HG02870 (cell line): ENCODE measurements around the gene ZSCAN10.
A peak's percentile ranks its signal among the peaks of the same experiment; 100 is the strongest.
"Not testable (repeated sequence)": the region's sequence is repeated elsewhere in the genome, so short reads cannot be mapped to it uniquely, and the experiment has no call there.

Experiments
- ATAC-seq: cut with Tn5 transposase; IDR thresholded peaks from one replicate; pipeline ENCODE4 v1.9.1; 2021; ENCODE audit warnings: mild to moderate bottlenecking, moderate library complexity; ENCODE audit not compliant: unreplicated experiment

Gene ZSCAN10

DNA sequence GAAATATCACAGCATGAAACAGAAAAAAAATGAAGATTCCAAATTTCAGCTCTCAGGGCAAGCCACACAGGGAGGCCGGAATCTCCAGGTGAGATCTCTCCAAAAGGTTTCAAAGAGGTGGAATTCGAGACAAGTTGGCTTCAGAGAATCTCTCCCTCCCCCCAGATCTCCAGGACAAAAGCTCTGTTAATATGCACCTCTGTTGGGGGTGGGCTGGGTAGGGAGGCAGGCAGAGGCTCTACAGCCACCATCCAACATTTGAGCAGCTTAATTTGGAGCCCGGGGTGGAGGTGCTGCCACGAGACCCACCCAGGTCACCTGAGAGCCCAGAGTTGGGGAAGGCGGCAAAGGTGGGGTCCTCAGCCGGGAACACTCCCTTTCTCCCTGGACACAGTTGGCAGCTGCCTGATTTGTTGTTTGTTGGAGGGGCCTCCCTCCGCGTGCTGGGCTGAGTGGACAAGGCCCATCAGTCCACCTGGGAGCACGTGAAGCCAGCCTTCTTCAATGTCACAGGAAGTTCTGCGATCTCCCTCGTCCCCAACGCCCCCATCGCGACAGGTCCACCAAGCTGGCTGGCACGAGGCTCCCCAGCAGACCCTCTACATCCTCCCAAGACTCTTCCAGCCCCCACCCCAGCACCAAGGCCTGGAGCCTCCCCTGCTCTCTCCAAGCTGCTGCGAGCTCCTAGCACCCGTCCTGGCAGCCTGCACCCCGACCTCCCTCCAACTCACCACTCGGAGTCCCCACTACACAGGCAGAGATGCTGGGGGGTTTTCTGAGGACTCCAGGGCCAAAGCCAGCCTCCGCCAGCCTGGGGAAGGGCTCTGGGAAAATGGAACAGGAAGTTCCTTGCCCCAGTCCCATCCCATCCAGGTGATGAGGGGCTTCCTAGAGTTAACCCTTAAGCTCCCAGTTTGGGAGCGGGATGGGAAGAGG is at the start of gene ZSCAN10:
TSS of gene ZSCAN10 (minus strand) at position 836 of the 936 bp plus-strand sequence. CDS start 6,357 bp downstream, outside the sequence.
- no peak for ATAC-seq

DNA sequence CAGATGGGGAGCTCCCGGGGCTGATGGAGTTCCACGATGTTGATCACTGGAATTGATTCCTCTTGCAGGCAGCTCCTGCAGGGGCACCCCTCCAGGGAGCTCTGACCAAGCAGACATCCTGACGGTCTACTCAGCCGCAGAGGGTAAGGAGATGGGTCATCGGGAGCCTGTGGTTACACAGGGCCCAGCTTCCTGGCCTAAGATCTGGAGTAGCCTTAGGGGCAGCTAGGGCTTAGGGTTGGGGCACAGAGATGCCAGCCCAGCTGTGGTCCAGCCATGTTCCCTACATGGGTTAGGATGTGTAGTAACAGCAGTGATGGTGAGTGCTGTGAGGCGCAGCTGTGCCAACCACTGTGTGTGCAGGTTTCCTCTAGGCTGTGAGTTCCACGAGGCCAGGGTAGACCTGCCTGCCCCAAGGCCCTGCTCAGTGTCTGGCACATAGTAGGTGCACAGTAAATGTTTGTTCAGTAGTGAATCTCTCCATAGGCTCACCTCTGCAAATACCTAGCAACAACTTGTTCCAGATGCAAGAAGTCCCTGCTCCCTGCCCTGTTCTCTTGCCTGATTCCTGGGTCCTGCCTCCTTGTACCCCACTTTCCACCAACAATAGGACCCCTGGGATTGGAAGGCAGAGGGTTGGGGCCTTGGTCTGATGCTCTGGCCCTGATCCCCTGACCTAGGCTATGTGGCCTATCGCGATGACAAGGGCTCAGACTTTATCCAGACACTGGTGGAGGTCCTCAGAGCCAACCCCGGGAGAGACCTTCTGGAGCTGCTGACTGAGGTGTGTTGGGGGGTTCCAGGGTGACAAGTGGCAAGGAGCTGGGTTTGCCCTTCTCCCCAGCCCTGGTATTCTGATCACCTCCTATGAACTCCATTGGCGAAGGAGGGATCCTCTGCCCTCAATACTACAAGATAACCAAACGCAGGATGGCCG is 49.4 kb upstream of the ZSCAN10 start:
- no peak for ATAC-seq

DNA sequence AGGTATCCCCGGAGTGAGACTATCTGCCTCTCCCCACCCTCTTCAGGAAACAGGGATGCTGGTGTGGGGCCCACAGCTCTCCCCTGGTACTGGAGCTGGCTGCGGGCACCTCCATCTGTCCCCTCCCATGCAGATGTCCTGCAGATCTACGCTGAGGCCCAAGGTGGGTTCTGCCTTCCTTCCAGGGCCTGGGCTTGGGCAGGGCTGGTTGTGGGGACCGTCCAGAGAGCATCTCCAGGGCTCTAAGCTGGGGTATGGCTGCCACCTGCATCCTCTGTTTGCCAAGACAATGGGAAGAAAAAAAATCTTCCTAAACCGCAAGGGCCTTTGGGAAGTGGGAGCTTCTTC is 48.6 kb upstream of the ZSCAN10 start:
- ATAC-seq: no peak

DNA sequence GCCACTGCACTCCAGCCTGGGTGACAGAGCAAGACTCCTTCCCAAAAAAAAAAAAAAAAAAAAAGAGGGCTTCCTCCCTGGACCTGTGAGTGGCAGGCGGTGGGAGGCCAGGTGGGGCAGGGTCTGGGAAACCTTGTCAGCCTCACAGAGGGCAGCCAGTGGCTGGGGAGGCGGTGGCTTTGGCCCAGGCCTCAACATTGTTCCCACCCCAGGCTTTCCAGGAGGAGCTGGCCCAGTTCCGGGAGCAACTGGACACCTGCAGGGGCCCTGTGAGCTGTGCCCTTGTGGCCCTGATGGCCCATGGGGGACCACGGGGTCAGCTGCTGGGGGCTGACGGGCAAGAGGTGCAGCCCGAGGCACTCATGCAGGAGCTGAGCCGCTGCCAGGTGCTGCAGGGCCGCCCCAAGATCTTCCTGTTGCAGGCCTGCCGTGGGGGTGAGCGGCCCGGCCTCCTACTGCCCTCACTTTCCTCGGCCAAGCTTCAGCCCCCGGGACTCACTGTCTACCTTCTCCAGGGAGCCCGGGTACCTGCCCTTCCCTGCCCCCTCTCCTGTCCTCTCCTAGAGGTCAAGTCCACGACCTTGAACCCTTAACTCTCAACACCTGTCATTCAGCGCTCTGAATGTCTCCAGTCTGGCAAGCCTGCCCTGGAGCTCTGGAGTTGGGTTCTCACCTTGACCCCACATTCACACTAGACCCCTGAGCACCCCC is 48.1 kb upstream of the ZSCAN10 start:
- ATAC-seq: no peak

DNA sequence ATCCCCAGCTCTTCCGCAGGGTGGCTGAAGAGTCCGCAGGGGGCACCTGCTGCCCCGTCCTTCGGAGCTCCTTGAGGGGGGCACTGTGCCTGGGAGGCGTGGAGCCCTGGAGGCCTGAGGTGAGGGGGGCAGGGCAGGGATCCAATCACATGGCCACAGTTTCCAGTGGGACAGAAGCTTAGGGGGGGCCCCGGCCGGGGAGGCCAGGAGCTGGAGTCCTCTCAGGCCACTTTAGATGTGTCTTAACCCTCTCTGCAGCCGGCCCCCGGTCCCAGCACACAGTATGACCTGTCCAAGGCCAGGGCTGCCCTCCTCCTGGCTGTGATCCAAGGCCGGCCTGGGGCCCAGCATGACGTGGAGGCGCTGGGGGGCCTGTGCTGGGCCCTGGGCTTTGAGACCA is 46.6 kb upstream of the ZSCAN10 start:
- no peak for ATAC-seq

DNA sequence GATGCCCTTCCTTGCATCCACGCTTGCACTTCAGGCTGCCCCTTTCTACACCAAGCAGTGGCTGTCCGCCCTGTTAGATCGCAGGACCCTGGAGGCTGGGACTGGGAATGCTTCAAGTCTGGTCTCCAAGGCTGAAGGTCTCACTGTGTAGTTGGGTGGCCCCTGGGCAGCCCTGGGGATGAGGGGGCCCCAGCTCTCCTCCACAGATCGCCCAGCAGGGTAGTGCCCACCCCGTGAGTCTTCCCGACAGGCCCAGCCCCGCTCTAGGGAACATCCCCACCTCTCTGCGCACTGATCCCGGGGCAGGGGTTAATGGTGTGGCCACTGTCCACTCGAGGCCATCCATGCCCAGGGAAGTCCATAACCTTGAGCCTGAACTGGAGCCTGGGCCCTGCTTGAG is 46.1 kb upstream of the ZSCAN10 start:
- ATAC-seq: no peak

DNA sequence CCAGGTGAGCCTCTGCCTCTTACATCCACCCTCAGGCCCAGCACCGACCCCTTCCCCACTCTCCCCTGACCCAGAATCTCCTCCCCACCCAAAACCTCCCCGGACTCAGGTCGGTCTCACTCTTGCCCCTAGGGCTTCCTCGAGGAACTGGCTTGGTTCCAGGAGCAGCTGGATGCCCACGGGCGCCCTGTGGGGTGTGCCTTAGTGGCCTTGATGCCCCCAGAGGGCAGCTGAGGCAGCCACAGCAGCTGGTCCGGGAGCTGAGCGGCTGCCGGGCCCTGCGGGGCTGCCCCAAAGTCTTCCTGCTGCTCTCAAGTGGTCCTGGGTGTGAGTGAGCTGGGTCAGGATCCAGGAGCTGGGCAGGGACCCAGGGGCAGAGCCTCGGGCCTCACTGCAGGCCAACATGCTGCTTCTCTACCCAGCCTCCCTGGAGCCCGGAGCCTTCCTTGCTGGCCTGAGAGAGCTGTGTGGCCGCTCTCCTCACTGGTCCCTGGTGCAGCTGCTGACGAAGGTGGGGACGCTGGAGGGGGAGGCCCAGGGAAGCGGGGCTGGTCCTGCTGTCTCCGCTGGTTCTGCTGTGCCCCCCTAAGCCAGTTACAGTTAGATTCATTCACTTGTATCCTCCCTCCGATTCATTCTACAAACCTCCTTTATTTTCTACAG is 45.4 kb upstream of the ZSCAN10 start:
- no peak for ATAC-seq

DNA sequence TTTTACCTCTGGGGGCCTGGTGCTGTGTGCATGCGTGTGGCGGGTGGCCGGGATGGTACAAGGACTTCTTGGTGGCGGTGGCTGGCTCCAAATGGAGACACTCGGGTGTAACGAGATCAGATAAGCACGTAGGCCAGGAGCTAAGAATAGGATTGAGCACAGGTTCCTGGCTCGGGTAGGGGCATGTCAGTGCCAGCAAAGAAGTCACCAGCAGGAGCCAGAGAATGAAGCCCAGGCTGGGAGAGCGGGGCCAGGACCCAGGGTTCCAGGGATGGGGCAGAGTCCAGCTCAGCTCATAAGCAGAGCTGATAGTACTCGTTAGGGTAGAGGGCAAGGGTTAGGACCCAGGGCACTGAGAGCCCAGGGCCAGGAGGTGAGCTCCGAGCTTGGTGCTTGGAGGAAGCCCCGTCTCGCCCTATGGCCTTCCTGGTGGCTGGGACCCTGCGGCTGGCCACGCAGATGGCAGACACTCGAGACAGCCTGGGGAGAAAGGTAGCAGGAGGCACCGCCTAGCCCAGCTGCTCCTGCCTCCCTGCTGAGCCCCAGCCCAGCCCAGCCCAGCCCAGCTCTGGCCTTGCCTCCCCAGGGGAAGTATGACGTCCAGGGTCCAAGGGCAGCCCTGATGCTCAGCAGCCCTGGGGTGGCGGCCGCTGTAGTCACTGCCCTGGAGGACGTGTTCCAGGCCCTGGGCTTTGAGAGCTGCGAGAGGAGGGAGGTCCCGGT is 44.7 kb upstream of the ZSCAN10 start:
- no peak for ATAC-seq

DNA sequence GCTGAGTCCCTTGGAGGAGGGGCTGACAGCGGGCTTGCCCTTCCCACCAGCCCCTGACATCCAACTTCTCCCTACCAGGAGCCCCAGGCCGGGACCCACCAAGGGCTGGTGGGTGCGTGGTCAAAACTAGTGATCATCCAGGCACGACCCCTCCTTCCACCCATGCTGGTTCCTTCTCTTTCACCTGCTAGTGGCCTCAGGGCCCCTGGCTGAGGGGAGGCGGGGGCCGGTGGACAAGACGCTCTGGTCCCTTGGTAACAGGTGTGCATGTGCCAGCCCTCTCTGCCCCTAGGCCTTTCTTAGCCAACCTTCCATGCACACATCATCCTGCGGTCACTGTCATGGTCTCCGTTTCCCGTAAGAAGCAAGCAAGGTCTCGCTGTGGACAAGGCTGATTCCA is 44.1 kb upstream of the ZSCAN10 start:
- no peak for ATAC-seq

DNA sequence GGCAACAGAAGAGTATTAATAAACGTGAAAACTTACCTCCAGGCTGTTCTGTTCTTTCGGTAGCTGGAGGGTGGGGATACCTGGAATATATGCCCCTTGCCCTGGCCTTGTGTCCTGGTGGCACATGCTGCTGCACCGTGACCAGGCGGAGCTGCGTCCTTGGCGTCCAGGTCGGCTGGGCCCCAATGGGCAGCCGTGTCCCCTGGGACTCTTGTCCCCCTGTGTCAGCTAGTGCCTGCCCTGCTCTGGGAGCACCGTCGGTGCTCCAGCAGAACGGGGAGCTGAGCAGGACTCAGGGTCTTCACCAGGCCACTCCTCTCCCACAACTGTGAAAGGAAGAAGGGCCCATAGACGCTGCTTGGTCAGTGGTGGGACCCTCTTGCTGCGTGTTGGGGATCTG is 43.7 kb upstream of the ZSCAN10 start:
- no peak for ATAC-seq

DNA sequence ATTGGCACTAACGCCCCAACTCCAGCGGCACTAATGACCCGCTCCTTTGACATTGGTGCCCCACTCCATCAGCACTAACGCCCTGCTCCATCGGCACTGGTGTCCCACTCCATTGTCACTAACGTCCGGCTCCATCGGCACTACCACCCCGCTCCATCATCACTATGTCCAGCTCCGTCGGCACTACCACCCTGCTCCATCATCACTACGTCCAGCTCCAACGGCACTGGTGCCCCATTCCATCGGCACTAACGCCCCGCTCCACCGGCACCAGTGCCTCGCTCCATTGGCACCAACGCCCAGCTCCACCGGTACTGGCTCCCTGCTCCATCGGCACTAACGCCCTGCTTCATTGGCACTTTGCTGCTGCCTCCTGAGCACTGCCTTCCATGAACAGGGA is 43.2 kb upstream of the ZSCAN10 start:
- ATAC-seq: no peak

DNA sequence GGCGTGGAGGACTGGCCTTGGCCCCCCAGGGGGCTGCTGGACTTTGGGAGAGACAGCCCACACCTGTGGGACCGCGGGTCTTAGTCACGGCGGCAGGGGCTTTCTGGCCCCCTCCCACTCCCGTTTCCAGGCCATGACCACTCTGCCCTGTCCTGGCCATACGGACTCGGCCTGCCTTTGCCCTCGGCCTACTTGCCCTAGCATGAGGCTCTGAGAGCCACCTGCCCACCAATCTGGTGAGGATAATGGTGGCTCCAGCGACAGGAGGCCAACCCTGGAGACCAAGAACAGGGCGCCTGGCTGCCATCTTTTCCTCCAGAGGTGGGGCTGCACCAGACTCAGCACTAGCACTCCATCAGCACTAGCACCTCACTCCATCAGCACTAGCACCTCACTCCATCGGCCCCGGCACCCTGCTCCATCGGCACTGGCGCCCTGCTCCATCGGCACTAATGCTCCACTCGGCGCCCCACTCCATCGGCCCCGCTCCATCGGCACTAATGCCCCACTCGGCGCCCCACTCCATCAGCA is 42.8 kb upstream of the ZSCAN10 start:
- ATAC-seq: no peak

DNA sequence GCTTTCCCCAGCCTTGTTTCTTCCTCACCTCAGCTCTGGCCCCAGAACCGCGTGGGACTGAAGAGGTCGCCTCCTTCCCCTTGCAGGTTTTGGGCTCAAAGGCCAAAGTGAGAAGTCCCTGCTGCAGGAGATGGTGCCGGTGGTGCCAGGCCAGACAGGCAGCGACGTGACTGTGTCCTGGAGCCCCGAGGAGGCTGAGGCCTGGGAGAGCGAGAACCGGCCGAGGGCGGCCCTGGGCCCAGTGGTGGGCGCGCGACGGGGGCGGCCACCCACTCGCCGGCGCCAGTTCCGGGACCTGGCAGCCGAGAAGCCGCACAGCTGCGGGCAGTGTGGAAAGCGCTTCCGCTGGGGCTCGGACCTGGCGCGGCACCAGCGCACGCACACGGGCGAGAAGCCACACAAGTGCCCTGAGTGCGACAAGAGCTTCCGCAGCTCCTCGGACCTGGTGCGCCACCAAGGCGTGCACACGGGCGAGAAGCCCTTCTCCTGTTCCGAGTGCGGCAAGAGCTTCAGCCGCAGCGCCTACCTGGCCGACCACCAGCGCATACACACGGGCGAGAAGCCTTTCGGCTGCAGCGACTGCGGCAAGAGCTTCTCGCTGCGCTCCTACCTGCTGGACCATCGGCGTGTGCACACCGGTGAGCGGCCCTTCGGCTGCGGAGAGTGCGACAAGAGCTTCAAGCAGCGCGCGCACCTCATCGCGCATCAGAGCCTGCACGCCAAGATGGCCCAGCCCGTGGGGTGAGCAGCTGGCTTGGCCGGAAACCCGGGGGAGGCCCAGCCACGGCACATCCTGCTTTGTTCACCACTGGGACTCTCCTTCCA is 41.7 kb upstream of the ZSCAN10 start:
- no peak for ATAC-seq

DNA sequence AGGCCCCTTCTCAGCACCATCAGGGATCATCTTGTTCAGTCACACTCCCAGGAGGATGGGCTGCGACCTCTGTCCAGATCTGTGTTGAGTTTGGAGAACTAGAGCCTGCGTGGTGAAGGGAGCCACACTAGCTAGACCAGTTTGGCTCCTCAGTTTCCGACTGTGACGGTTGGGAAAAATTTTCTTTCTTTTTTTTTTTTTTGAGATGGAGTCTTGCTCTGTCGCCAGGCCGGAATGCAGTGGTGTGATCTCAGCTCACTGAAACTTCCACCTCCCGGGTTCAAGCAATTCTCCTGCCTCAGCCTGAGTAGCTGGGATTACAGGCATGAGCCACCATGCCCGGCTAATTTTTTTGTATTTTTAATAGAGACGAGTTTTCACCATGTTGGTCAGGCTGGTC is 40.5 kb upstream of the ZSCAN10 start:
- not testable (repeated sequence) for ATAC-seq

DNA sequence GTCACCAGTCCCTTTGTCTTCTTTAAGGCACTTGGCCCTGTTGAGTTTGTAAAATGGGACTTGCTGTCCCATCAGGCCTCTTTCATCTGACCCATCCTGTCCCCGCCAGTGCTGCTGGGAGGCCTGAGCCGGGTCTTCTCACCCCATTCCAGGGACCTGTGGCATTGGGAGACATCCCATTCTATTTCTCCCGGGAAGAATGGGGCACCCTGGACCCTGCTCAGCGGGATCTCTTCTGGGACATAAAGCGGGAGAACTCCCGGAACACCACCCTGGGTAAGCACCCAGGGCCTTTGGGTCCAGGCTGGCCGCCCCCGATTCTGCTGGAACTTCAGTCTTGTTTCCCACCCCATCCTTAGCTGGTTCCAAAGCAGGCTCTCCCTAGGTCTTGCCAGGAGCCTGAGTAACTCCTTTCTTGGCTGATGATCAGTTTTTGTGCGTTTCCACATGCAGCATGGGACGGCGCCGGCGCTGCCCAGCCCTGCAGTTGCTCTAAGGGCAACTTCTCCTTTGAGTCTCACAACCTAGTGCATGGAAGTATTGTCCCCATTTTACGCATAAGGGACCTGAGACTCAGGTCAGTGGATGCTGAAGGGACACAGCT is 39.8 kb upstream of the ZSCAN10 start:
- no peak for ATAC-seq

DNA sequence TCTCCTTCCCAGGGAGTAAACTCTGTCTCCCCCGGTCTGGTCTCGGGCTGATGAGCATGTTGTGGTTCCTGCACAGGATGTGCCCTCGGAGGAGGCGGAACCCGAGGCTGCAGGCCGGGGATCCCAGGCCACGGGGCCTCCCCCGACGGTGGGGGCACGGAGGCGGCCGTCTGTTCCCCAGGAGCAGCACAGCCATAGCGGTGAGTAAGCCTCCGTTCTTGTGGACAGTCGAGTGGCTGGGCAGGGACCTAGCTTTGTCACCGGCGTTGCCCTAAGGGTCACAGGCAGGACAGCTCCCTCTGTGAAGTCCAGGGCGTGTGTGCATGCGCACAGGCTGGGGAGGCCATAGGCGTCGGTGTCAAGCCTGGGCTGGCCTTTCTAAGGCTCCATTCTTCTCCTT is 39.2 kb upstream of the ZSCAN10 start:
- ATAC-seq: no peak

DNA sequence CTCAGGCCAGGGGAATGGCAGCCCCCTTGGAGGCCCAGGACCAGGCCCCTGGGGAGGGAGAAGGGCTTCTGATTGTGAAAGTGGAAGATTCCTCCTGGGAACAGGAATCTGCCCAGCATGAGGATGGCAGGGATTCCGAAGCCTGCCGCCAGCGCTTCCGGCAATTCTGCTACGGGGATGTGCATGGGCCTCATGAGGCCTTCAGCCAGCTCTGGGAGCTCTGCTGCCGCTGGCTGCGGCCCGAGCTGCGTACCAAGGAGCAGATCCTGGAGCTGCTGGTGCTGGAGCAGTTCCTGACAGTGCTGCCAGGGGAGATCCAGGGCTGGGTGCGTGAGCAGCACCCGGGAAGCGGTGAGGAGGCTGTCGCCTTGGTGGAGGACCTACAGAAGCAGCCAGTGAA is 38.2 kb upstream of the ZSCAN10 start:
- no peak for ATAC-seq

DNA sequence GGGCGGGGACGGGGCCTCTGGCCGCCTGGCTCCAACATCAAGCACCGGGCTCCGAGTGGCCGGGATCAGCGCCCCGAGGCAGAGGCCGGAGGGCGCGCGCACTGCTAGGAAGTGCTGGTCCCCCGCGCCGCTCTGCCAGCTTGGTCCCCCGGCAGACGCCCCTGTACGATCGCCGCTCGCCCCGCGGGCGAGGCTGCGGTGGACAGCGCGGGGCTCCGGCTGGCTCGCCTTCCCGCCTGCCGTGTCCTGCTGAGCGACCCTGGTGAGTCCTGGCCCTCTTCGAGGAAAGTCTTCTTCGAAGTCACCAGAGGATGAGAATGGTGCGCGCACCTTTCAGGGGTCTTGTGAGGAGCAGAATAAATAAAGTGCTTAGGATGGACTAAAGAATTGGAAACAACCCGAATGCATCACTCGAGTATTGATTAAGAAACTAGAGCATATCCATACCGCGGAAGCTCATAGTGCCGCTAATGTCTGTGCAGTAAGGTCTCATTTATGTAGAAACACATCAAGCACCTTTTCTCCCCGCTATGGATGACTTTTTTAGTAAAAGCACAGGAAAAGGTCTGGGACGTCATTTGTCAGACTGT is 36.1 kb upstream of the ZSCAN10 start:
- peak; percentile 5 for ATAC-seq
